ENCODE results near the gene RNF224.

- TF ChIP-seq CTCF (IDR thresholded peaks at IDR 0.05; ENCODE audit: low read depth, low read length) (peak; percentile 18), EZH2phosphoT487 (IDR thresholded peaks at IDR 0.05; ENCODE audit: low read depth) (no peak)
Observed at GRCh38 chr9:137235424-137236237, 8.3 kb downstream of the RNF224 start.

Data from OCI-LY3 (cell line).